A549 (cell line): ENCODE results near the gene HIPK3. TPM values are rescaled to one million over a fixed set of nuclear protein-coding genes. Genes with fewer than 3 reads are reported as not detected.
"Not testable (repeated sequence)": the region's sequence is repeated elsewhere in the genome, so short reads cannot be mapped to it uniquely, and the experiment has no call there.

Experiments used
- ATAC-seq, 2 experiments: fragments of 200-7000 bp in 1 of 2; fragments of >200 bp in 1 of 2; cut with Nextera tagmentation in 1 of 2; cut with Tn5 transposase in 1 of 2; 3 replicates each; pipeline versions ENCODE4 v1.8.0 to v1.9.1; 2018 to 2020; ENCODE audit warnings: mild to moderate bottlenecking in 1 of 2, moderate library complexity in 1 of 2
- CTCF ChIA-PET: fragments of 300-600 bp; sonication (Branson Sonifier 250); formaldehyde crosslinking; extraction: SDS; loops from one replicate; lab custom pipeline; 2021; ENCODE audit warnings: antibody characterized with exemption, inconsistent platforms; lab: Yijun Ruan, JAX
- POLR2A ChIA-PET: fragments of 350-600 bp; formaldehyde crosslinking; extraction: SDS; loops from one replicate; lab custom pipeline; 2021; ENCODE audit warnings: antibody characterized with exemption, inconsistent platforms; lab: Yijun Ruan, JAX
- DNase-seq, 2 experiments: peaks; one replicate each; pipeline versions ENCODE4 v3.0.0 to v3.0.0-alpha.2; 2011 to 2016; ENCODE audit warnings: low read depth in 1 of 2, low spot score in 1 of 2
- FAIRE-seq: peaks from 2 replicates; lab custom pipeline; 2011; peaks lifted over from hg19 to GRCh38; lab: Jason Lieb, UNC
- H3K27ac ChIP-seq, 2 experiments: fragments of >200 bp; sonication (Bioruptor Twin); formaldehyde crosslinking; 3 replicates each; pipeline ENCODE4 v1.5.1; 2016 to 2017
- H3K4me1 ChIP-seq: fragments of >200 bp; sonication (Bioruptor Twin); formaldehyde crosslinking; 3 replicates; pipeline ENCODE4 v1.6.1; 2016
- H3K4me2 ChIP-seq: fragments of >200 bp; sonication (Bioruptor Twin); formaldehyde crosslinking; 3 replicates; pipeline ENCODE4 v1.6.1; 2016
- H3K4me3 ChIP-seq: fragments of >200 bp; sonication (Bioruptor Twin); formaldehyde crosslinking; 3 replicates; pipeline ENCODE4 v1.5.1; 2016
- H3K9me3 ChIP-seq: fragments of >200 bp; sonication (Bioruptor Twin); formaldehyde crosslinking; 3 replicates; pipeline ENCODE4 v1.6.1; 2016
- BHLHE40 ChIP-seq: IDR thresholded peaks from 2 replicates; pipeline ENCODE4 v1.6.1; 2012; ENCODE audit warnings: low read depth, low read length, inconsistent platforms
- CBX2 ChIP-seq: fragments of 200-600 bp; sonication (generic); IDR thresholded peaks from 2 replicates; pipeline ENCODE4 v1.6.1; 2016; ENCODE audit warnings: low read depth, mild to moderate bottlenecking, borderline replicate concordance
- CHD2 ChIP-seq: fragments of 150-350 bp; IDR thresholded peaks from 2 replicates; pipeline ENCODE4 v1.6.1; 2014; ENCODE audit warnings: low read length; ENCODE audit not compliant: partially characterized antibody
- ELK1 ChIP-seq: fragments of 150-350 bp; IDR thresholded peaks from 2 replicates; pipeline ENCODE4 v1.6.1; 2014; ENCODE audit warnings: low read depth, mild to moderate bottlenecking, low read length
- ESRRA ChIP-seq: fragments of 150-350 bp; IDR thresholded peaks from 2 replicates; pipeline ENCODE4 v1.6.1; 2014; ENCODE audit warnings: mild to moderate bottlenecking, low read length, borderline replicate concordance
- FOSB ChIP-seq: fragments of 250-450 bp; sonication (Bioruptor Pico); IDR thresholded peaks from 2 replicates; pipeline ENCODE4 v1.5.0; 2020; ENCODE audit warnings: mild to moderate bottlenecking, moderate library complexity
- HES2 ChIP-seq: fragments of >200 bp; sonication (Bioruptor Twin); formaldehyde crosslinking; IDR thresholded peaks from 2 replicates; pipeline ENCODE4 v1.6.1; 2016
- HOXB5 ChIP-seq: fragments of 250-450 bp; sonication (Bioruptor Pico); IDR thresholded peaks from 2 replicates; pipeline ENCODE4 v1.5.0; 2020; ENCODE audit warnings: mild to moderate bottlenecking, moderate library complexity
- JUNB ChIP-seq: fragments of >200 bp; sonication (Bioruptor Twin); formaldehyde crosslinking; IDR thresholded peaks from 2 replicates; pipeline ENCODE4 v1.6.1; 2016
- MAZ ChIP-seq: fragments of 150-350 bp; IDR thresholded peaks from 2 replicates; pipeline ENCODE4 v1.6.1; 2014; ENCODE audit warnings: antibody characterized with exemption, low read depth, low read length, borderline replicate concordance
- NFE2L2 ChIP-seq: fragments of 150-350 bp; conservative IDR thresholded peaks from 2 replicates; pipeline ENCODE4 v1.6.1; 2014; ENCODE audit warnings: low read length
- NR3C1 ChIP-seq: fragments of >200 bp; sonication (Bioruptor Twin); formaldehyde crosslinking; IDR thresholded peaks from 3 replicates; pipeline ENCODE4 v1.6.1; 2017
- POLR2A ChIP-seq: IDR thresholded peaks from 2 replicates; pipeline ENCODE4 v1.6.1; 2012; ENCODE audit warnings: mild to moderate bottlenecking, low read length
- POLR2AphosphoS2 ChIP-seq: conservative IDR thresholded peaks from 2 replicates; pipeline ENCODE4 v1.6.1; 2012; ENCODE audit warnings: low read length, improper control_type of control experiment, inconsistent platforms
- RARB ChIP-seq: fragments of 250-450 bp; sonication (Bioruptor Pico); IDR thresholded peaks from 2 replicates; pipeline ENCODE4 v1.8.0; 2021; ENCODE audit warnings: mild to moderate bottlenecking, moderate library complexity
- REST ChIP-seq: fragments of 200-600 bp; sonication (generic); IDR thresholded peaks from 2 replicates; pipeline ENCODE4 v1.6.1; 2016; ENCODE audit warnings: antibody characterized with exemption, mild to moderate bottlenecking, moderate library complexity
- RFX5 ChIP-seq: fragments of 450-650 bp; IDR thresholded peaks from 2 replicates; pipeline ENCODE4 v1.7.1; 2014; ENCODE audit warnings: antibody characterized with exemption, mild to moderate bottlenecking, moderate library complexity
- RNF2 ChIP-seq: fragments of 200-600 bp; sonication (generic); IDR thresholded peaks from 2 replicates; pipeline ENCODE4 v1.6.1; 2016; ENCODE audit warnings: low read depth, mild to moderate bottlenecking, antibody characterized with exemption, moderate library complexity, borderline replicate concordance
- SREBF2 ChIP-seq: fragments of 450-650 bp; IDR thresholded peaks from 2 replicates; pipeline ENCODE4 v1.6.1; 2014; ENCODE audit warnings: mild to moderate bottlenecking, moderate library complexity
- USF2 ChIP-seq: fragments of 450-650 bp; IDR thresholded peaks from 2 replicates; pipeline ENCODE4 v1.6.1; 2014; ENCODE audit warnings: antibody characterized with exemption
- ZNF302 ChIP-seq: fragments of 250-450 bp; sonication (Bioruptor Pico); IDR thresholded peaks from 2 replicates; pipeline ENCODE4 v1.9.0; 2021; ENCODE audit warnings: inconsistent platforms, mild to moderate bottlenecking, moderate library complexity
- ZSCAN20 ChIP-seq: fragments of 250-450 bp; sonication (Bioruptor Pico); IDR thresholded peaks from 2 replicates; pipeline ENCODE4 v1.8.0; 2022; ENCODE audit warnings: mild to moderate bottlenecking, moderate library complexity
- WGBS: methylation state at CpG from one replicate; pipeline ENCODE4 v1.1.6; 2017; ENCODE audit errors: missing lambda C conversion rate; 5-methylcytosine and 5-hydroxymethylcytosine counted together
- polyA plus RNA-seq, 4 experiments: library from polyadenylated mRNA; depleted of rRNA in 3 of 4; stranded (reverse); fragments of >200 nt; fragmentation: RNase III in 1 of 4; extraction: RNeasy Plus Mini Kit Qiagen cat#74134 plus additional on column Dnase treatment in 1 of 4; gene quantifications; 2 replicates in 3 of 4; 3 replicates in 1 of 4; pipeline ENCODE4 v1.2.3, GENCODE V29; 2011 to 2017

HIPK3 gene
- polyA plus RNA-seq, 2 of the 4 experiments (the other 2 are of a cell fraction) = 15.1 to 31.6 TPM

- no peak for ATAC-seq
- Histone ChIP-seq H3K9me3 (no peaks in the 10 kb centered on the region), H3K4me3 (no peak overlapping the region), H3K4me1 (no peaks in the 10 kb centered on the region), H3K4me2 (no peak overlapping the region), H3K27ac (no peak overlapping the region)
- TF ChIP-seq RNF2 (no peak), RFX5 (no peak), RARB (CRISPR knock-in tag) (no peak), REST (no peak), JUNB (no peak), NR3C1 (no peak), POLR2AphosphoS2 (no peak), POLR2A (no peak), NFE2L2 (no peak), USF2 (no peak)
- POLR2A ChIA-PET = no interaction called here
- no peak for FAIRE-seq
- CTCF ChIA-PET = interaction anchor here (0.5 to 0.6 kb wide), 2 partner anchors 12 to 18 kb away, joined by 3 read pairs; no protein-coding TSS in a partner anchor
- DNase-seq = no peak
These were observed 43.0 kb upstream of the HIPK3 start for GRCh38 chr11:33214187-33214586.

GRCh38 chr11:33214767-33215166, 42.4 kb upstream of the HIPK3 start:
- no peak for FAIRE-seq
- Histone ChIP-seq H3K4me1 (no peaks in the 10 kb centered on the region), H3K9me3 (no peaks in the 10 kb centered on the region), H3K4me3 (no peak overlapping the region), H3K4me2 (no peak overlapping the region), H3K27ac (no peak overlapping the region)
- ChIA-PET CTCF (no interaction called here), POLR2A (no interaction called here)
- no peak for TF ChIP-seq ELK1
- TF ChIP-seq NR3C1 = no peak
- TF ChIP-seq SREBF2 = no peak
- no peak for TF ChIP-seq BHLHE40
- TF ChIP-seq FOSB (CRISPR knock-in tag) = no peak
- TF ChIP-seq MAZ = no peak
- TF ChIP-seq ZNF302 (CRISPR knock-in tag) = no peak
- no peak for TF ChIP-seq ZSCAN20 (CRISPR knock-in tag)
- TF ChIP-seq HOXB5 (CRISPR knock-in tag) = no peak
- TF ChIP-seq POLR2A = no peak
- TF ChIP-seq ESRRA = no peak
- TF ChIP-seq CBX2 = no peak
- TF ChIP-seq CHD2 = no peak
- no peak for TF ChIP-seq HES2
- 62% methylated on average over 2 of the region's 2 CpGs for WGBS
- DNase-seq = no peak
- ATAC-seq = no peak

GRCh38 chr11:33216676-33217075, 40.5 kb upstream of the HIPK3 start:
- POLR2A ChIA-PET, H3K9me3 ChIP-seq, H3K27ac ChIP-seq, H3K4me2 ChIP-seq, ATAC-seq, H3K4me1 ChIP-seq, FAIRE-seq, DNase-seq, H3K4me3 ChIP-seq, CTCF ChIA-PET: not testable (repeated sequence)
- 0% methylated on average over 2 of the region's 2 CpGs for WGBS
